ENCODE measurements around the gene ZBTB11. TPM values are rescaled to one million over a fixed set of nuclear protein-coding genes. Genes with fewer than 3 reads are reported as not detected.
"Not testable (repeated sequence)": the region's sequence is repeated elsewhere in the genome, so short reads cannot be mapped to it uniquely, and the experiment has no call there.

The ZBTB11 gene
- total RNA-seq, 1 experiment from 2014 or later = 31.4 TPM

GRCh38 chr3:101643861-101644613 lies 32.9 kb downstream of the ZBTB11 start:
- DNase-seq (ENCODE audit: low spot score) = peak; percentile 98

GRCh38 chr3:101643009-101643844 lies 33.7 kb downstream of the ZBTB11 start:
- no peak for DNase-seq (ENCODE audit: low spot score)

- no peak for DNase-seq (ENCODE audit: low spot score)
These were observed 34.5 kb downstream of the ZBTB11 start for GRCh38 chr3:101642441-101642840.

GRCh38 chr3:101641397-101642115 lies 35.4 kb downstream of the ZBTB11 start:
- not testable (repeated sequence) for DNase-seq (ENCODE audit: low spot score)

GRCh38 chr3:101640256-101640655 lies 36.7 kb downstream of the ZBTB11 start:
- DNase-seq (ENCODE audit: low spot score) = no peak

GRCh38 chr3:101639280-101639963 lies 37.5 kb downstream of the ZBTB11 start:
- no peak for DNase-seq (ENCODE audit: low spot score)

- no peak for DNase-seq (ENCODE audit: low spot score)
These were observed 38.6 kb downstream of the ZBTB11 start for GRCh38 chr3:101638261-101638745.

- no peak for DNase-seq (ENCODE audit: low spot score)
These were observed 39.5 kb downstream of the ZBTB11 start for GRCh38 chr3:101637451-101637850.

- DNase-seq (ENCODE audit: low spot score) = peak; percentile 45
These were observed 40.8 kb downstream of the ZBTB11 start for GRCh38 chr3:101635954-101636798.

- peak; percentile 31 for DNase-seq (ENCODE audit: low spot score)
These were observed 41.6 kb downstream of the ZBTB11 start for GRCh38 chr3:101635345-101635744.

GRCh38 chr3:101634591-101635196 lies 42.2 kb downstream of the ZBTB11 start:
- DNase-seq (ENCODE audit: low spot score) = no peak

GRCh38 chr3:101633186-101633585 lies 43.7 kb downstream of the ZBTB11 start:
- no peak for DNase-seq (ENCODE audit: low spot score)

- DNase-seq (ENCODE audit: low spot score) = no peak
These were observed 44.3 kb downstream of the ZBTB11 start for GRCh38 chr3:101632586-101632985.

GRCh38 chr3:101631959-101632358 lies 45.0 kb downstream of the ZBTB11 start:
- not testable (repeated sequence) for DNase-seq (ENCODE audit: low spot score)

- no peak for DNase-seq (ENCODE audit: low spot score)
These were observed 45.7 kb downstream of the ZBTB11 start for GRCh38 chr3:101631098-101631796.

- no peak for DNase-seq (ENCODE audit: low spot score)
These were observed 47.7 kb downstream of the ZBTB11 start for GRCh38 chr3:101629219-101629618.

- DNase-seq (ENCODE audit: low spot score) = no peak
These were observed 51.1 kb downstream of the ZBTB11 start for GRCh38 chr3:101625879-101626278.

- no peak for DNase-seq (ENCODE audit: low spot score)
These were observed 52.1 kb downstream of the ZBTB11 start for GRCh38 chr3:101624857-101625256.

GRCh38 chr3:101623656-101624055 lies 53.3 kb downstream of the ZBTB11 start:
- DNase-seq (ENCODE audit: low spot score) = no peak

Data from A172 (cell line).